Kidney glomerular epithelial cell (primary cell): ENCODE results near the gene IRF2.

Experiments used
- DNase-seq: peaks from one replicate; lab custom pipeline; 2025; lab: John Stamatoyannopoulos, UW

The IRF2 gene

GRCh38 chr4:184473499-184474262 lies 669 bp downstream of the IRF2 start:
- peak; percentile 54 for DNase-seq

- DNase-seq: peak; percentile 41
Measured at GRCh38 chr4:184472614-184473498, 1.5 kb downstream of the IRF2 start.

DNA sequence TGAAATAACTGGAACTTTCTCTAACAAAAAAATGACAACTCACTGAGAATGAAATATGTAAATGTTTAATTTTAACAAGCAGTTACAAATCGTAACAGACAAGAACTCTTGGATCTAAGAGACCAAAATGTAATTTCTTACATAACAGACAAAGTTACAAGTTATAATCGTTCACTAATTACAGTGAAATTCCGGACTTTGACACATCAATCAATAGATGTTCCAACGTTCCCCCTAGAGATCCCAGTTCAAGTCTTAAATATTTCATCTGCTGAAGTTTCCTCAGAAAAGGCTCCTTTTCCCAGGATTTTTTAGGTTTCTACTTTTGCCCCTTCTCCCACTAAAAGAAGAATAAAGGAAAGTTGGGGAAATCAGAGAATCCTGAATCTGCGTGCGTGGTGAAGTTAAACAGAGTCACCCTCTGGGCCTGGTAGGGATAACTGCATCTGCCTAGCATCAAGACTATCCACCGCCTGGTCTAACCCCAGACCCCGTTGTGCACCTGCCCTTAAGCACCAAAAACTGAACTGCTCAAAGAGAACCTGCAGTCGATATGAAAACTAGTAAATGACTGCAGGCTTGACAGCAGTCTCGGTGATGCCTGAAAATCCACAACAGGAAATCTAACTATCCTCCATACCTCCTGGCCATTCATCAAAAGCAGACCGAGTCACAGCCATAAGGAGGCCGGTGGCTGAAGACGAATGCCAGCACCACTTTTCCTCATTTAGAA lies 2.3 kb downstream of the IRF2 start:
- peak; percentile 46 for DNase-seq

GRCh38 chr4:184470785-184471110 lies 3.6 kb downstream of the IRF2 start:
- no peak for DNase-seq

DNA sequence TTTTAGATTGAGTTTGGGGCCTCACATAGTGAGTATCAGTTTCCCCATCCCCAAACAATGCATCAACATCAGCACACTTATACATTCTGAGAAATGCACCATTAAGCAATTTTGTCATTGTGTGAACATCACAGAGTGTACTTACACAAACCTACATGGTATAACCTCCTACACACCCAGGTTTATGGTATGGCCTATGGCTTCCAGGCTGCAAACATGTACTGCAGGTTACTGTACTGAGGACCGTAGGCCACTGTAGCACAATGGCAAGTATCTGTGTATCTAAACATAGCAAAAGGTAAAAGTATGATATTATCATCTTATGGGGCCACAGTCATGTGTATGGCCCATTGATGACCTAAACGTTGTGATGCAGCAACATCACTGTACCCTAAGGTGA lies 7.7 kb downstream of the IRF2 start:
- DNase-seq: no peak

- DNase-seq: no peak
Measured at GRCh38 chr4:184464759-184465454, 9.4 kb downstream of the IRF2 start.

- no peak for DNase-seq
Measured at GRCh38 chr4:184463856-184464255, 10.5 kb downstream of the IRF2 start.

GRCh38 chr4:184463158-184463557 lies 11.2 kb downstream of the IRF2 start:
- DNase-seq: no peak

GRCh38 chr4:184462724-184463123 lies 11.6 kb downstream of the IRF2 start:
- DNase-seq: no peak

- DNase-seq: no peak
Measured at GRCh38 chr4:184461711-184462441, 12.5 kb downstream of the IRF2 start.

DNA sequence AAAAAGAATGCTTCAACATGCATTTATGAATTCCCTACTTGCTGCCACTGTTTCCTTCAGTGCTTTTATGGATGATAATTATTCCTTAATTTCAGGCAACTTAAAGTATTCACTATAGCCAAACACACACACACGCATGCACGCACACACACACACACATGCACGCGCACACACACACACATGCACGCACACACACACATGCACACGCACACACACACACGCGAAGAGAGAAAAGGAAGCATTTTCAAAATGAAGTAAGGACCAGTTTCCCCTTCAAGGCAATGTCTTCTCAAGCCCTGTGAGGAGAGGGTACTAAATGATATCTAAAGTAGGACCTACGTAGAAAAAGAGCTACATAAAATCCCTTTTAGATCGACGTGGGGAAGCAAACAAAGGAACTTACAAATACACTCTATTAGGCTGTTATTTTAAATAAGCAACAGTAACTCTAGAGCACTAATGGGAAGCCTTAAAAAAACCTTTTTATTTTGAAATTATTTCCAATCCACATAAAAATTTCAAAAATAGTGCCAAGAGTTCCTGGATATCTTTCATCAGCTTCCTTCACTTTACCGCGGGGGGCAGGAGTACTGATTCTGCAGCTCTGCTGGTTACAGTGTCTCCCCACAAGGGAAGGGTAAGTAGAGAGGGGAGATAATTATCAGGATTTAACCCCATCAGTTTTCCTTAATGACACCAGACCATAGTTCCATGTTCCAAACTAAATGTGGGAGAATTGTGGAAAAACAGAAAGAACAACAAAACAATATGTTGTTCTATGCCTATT lies 13.7 kb downstream of the IRF2 start:
- no peak for DNase-seq

DNA sequence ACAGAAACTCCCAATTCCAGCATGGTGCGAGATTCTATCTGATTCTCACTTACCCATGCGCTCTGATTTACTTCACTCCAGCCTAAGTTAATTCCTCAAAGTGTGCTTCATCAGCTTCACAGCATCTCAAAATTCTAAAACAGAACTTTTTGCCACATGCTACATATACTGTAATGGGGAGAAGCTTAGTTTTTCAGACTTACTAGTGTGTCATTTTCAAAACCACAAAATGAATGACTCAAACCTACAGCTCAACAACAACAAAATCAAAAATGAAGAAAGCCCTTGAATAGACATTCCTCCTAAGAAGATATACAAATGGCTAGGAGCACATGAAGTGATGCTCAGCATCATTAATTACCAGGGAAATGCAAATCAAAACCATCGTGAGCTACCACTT lies 14.9 kb downstream of the IRF2 start:
- peak; percentile 19 for DNase-seq

DNA sequence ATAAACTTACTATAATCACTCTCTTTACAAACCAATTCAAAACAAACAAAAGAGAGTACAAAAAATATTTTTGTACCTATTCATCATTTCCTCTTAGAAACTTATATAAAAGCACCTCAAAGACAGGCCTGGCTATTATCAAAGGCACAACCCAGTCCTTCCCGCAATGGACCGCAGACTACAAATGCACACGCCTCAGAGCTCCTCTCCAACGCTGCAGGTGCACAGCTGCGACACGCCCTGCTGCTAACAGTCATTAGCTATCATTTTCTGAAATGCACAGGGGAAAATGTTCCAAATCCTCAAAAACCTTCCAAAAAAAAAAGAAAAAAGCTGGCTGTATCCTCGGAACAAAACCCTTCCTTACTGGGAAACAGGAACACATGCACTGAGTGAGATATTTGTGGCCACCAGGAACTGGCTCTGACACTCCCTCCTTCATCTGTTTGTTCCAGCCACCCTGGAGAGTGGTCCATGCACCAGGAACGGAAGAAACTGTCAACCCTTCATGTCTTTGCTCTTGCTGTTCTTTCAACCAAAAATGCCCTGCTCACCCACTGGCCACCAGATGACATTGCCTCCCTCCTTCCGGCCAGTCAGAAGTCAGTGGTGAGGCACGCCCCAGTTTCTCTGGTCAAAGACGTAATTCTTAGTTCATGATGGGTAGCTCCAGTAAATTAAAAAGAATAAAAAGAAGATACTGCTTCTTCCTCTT lies 16.7 kb downstream of the IRF2 start:
- no peak for DNase-seq

GRCh38 chr4:184456337-184456736 lies 18.0 kb downstream of the IRF2 start:
- no peak for DNase-seq

DNA sequence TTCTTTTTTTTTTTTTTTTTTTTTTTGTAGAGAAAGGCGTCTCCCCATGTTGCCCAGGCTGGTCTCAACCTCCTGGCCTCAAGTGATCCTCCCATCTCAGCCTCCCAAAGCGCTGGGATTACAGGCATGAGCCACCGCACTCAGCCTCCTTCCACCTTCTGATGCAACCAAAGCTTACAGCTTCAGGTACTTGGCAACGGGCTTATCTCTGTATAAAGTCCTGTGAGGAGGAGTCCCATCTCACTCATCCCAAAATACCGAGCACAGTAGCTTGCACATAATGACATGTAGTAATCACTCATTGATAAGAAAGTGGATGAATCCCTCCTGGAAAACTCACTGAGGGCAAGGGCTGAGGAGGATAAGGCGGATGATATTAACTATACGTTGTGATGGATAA lies 19.1 kb downstream of the IRF2 start:
- no peak for DNase-seq

DNA sequence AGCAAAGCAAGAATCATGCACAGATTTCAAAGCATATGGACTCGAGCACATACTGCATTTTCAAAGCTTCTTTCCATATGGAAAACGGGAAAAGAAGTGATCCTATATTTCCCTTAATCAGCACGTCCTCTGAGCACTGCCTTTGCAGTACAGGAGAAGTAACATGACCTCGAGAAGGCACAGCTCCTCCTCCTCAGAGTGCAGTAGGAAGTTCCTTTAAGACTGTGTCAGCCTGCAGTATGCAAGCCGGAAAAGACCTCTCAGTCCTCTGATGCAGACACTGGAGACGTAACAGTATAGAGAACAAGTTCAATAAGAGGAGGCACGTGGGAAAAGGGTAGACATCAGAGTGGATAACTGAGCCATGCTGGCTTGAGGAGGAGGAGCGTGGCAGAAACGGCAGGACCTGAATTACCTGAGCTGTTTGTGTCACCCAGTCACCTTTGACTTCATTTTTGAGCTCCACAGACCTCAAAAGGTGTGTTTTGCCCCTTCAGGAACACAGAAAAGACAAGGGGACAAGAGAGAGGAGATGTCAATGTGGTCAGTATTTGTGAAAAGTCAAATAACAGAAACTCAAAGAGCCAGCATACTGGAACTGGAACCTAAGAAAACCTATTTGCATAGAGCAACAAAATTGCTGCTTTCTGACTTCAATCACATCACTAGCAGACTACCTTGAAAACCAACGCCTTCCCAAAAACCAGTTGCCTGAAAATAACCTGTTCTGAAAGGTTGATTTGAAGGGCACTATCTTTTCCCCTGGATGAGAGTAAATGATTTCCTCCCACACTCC lies 20.8 kb downstream of the IRF2 start:
- peak; percentile 21 for DNase-seq

- no peak for DNase-seq
Measured at GRCh38 chr4:184452740-184453139, 21.6 kb downstream of the IRF2 start.

- DNase-seq: no peak
Measured at GRCh38 chr4:184451726-184452125, 22.6 kb downstream of the IRF2 start.
